D721Med (cell line): ENCODE measurements around the gene HCRTR1.

Experiments
- DNase-seq: peaks from one replicate; pipeline ENCODE4 v3.0.0; 2011; ENCODE audit warnings: low spot score; ENCODE audit not compliant: insufficient read length
- FAIRE-seq: peaks from 2 replicates; lab custom pipeline; 2011; peaks lifted over from hg19 to GRCh38; lab: Jason Lieb, UNC
- TF ChIP-seq, protein P1 (sequence below): IDR thresholded peaks from 2 replicates; pipeline ENCODE4 v1.5.1; 2012; ENCODE audit warnings: mild to moderate bottlenecking, control low read depth; ENCODE audit not compliant: insufficient read depth; ENCODE audit errors: missing control alignments

The HCRTR1 gene

DNA sequence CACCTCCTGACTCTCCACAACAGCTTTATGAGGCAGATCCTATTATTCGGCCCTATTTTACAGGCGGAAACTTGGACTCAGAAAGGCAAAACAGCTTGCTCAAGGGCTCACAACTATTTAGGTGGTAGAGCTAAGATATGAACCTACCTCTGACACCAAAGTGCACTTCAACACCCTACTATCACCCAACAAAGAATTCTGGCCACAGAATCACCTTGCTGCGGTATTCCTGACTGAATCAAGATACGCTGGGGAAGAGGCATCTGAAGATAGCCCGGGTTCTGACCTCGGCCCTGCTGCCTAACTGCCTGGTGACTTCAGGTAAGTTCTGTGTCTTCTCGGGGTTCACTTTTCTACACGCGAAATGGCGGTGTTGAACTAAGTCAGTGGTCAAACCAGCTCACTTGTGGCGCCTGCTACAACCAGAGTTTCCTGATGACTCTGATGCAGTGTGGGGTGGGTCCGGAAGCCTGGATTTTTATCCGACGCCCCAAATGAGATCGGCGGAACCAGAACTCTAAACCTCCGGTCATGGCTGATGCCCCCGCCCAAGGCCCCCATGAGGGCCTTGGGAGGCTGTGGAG is 26.6 kb downstream of the HCRTR1 start:
- TF ChIP-seq, protein P1, sequence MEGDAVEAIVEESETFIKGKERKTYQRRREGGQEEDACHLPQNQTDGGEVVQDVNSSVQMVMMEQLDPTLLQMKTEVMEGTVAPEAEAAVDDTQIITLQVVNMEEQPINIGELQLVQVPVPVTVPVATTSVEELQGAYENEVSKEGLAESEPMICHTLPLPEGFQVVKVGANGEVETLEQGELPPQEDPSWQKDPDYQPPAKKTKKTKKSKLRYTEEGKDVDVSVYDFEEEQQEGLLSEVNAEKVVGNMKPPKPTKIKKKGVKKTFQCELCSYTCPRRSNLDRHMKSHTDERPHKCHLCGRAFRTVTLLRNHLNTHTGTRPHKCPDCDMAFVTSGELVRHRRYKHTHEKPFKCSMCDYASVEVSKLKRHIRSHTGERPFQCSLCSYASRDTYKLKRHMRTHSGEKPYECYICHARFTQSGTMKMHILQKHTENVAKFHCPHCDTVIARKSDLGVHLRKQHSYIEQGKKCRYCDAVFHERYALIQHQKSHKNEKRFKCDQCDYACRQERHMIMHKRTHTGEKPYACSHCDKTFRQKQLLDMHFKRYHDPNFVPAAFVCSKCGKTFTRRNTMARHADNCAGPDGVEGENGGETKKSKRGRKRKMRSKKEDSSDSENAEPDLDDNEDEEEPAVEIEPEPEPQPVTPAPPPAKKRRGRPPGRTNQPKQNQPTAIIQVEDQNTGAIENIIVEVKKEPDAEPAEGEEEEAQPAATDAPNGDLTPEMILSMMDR = no peak
- DNase-seq (no peak), FAIRE-seq (no peak)

DNA sequence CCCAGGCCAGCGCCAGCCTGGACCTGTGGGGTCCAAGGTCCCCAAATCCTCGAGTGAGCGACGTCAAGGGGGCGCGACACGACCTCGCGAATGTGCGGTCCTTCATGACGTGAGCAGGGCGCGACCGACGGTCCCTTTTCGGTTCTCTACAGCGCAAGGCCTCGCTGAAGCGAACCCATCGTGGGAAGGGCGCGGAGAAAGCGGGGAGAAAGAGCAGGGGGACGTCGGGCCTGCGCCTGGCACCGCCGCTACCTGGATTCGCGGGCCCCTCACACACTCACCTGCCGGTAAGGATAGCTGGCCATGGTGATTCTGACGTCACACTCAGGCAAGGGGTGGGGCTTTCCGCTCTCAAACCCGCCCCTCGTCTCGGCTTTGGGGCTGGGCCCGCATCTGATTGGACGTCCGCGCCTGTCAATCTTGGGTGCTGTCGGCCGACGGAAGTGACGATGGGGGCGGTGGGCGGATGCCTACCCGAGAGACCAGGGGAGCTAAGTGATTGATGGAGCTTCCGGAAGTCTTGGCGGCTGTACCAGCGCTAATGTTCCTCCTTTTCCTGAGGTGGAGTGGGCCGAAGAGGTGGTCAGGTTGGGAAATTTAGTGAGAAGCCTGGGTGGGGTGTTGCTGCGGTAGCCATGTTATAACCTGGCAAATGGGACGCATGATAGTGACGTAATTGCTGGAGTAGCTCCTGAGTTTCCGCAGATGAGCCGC is 27.2 kb downstream of the HCRTR1 start, which contains the start of gene PEF1:
Gene PEF1 (minus strand): TSS at position 317 of the 714 bp plus-strand sequence. CDS start 12 bp downstream, at position 305.
- DNase-seq = peak; percentile 89
- TF ChIP-seq, protein P1 = no peak
- peak; percentile 82 for FAIRE-seq

DNA sequence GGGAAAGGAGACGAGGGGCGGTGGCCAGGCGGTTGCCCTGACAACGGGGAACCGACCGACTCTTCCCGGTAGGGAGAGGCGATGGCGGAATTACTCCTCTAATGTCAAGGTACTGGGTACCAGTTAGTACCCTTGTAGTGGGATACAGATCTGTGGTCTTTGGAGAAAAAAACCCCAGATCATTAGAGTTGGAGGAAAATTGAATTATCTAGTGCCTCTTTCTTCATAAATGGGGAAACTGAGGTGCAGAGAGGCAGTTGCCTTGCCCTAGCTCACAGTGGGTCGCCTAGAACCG is 27.7 kb downstream of the HCRTR1 start:
- DNase-seq = no peak
- FAIRE-seq = no peak
- TF ChIP-seq, protein P1 = no peak

DNA sequence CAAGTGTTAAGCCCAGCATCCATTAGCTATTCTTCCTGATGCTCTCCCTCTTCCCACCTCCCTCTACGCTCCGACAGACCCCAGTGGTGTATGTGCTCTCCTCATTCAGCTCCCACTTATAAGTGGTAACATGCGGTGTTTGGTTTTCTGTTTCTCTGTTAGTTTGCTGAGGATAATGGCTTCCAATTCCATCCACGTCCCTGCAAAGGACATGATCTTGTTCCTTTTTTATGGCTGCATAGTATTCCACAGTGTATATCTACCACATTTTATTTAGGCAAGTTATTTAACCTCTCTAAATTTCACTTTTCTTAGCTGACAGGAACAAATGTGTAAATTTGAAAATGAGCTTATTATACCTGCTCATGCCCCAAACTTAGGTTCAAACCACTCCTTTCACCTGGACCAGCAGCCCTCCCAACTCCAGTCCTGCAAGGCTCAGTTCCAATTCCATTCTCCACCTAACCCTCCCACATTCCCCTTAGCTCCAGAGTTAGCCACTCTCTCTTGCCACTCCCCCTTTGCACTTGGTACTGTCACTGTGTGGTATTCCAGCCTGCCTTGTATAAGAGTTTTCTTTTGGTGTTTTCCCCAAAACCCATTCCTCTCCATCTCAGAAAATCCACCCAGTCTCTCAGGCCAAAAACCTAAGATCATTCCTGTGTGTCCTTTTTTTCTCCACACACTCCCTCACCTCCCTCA is 28.9 kb downstream of the HCRTR1 start:
- DNase-seq (no peak), FAIRE-seq (no peak)
- TF ChIP-seq, protein P1 = no peak

DNA sequence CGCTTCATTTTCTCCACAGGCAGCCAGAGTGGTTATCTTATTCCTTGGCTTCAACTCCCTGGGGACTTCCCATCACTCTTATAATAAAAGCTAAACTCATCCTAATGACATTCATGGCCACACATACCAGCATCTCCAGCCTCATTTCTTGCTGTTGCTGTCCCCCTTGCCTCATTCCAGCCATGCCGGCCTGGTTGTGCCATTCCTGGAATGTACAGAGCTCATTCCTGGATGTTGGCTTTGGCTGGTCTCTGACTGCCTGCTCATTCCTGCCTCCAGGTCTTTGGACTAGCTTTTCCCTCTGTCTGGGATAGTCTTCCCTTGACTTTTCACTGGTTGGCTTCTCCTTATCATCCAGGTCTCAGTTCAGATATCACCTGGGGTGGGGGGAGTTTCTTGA is 29.6 kb downstream of the HCRTR1 start:
- TF ChIP-seq, protein P1 = no peak
- FAIRE-seq (no peak), DNase-seq (no peak)

DNA sequence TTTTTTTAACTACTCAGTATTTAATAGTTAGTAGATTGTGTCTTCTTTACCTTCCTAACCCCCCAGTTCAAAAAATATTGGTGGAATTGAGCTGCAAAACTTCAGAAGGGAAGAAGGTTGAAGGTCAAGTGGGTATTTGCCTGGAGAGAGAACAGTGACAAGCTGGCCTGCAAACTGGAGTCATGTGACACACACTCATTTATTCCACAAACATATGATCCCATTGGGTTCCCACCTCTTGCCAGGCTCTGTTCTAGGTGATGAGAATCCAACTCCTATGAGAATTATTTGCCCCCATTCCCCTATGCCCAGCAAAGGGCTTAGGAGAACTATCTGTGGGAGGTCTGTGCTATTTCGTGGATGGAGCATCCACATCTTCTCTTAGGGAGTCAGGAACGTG is 30.7 kb downstream of the HCRTR1 start:
- TF ChIP-seq, protein P1 = no peak
- FAIRE-seq (no peak), DNase-seq (no peak)
